Activated T-cell treated with anti-CD3 and anti-CD28 coated beads, Interleukin-2, amount 50 U/mL, for 24 hours (primary cell): ENCODE data around the gene PRDM16.

Experiments
- DNase-seq: peaks from one replicate; pipeline ENCODE4 v3.0.0-alpha.2; 2020
- H3K27ac Mint-ChIP-seq: 2 replicates; pipeline ENCODE4 v1.8.0; 2020; ENCODE audit warnings: mild to moderate bottlenecking, mixed read lengths
- H3K27me3 Mint-ChIP-seq: 2 replicates; pipeline ENCODE4 v1.8.0; 2020; ENCODE audit warnings: mixed read lengths
- H3K36me3 Mint-ChIP-seq: 2 replicates; pipeline ENCODE4 v1.8.0; 2020; ENCODE audit warnings: low read depth, mixed read lengths
- H3K4me1 Mint-ChIP-seq: 2 replicates; pipeline ENCODE4 v1.8.0; 2020; ENCODE audit warnings: low read depth, mixed read lengths
- H3K4me3 Mint-ChIP-seq: 2 replicates; pipeline ENCODE4 v1.8.0; 2020; ENCODE audit warnings: mild to moderate bottlenecking, moderate library complexity, mixed read lengths
- H3K9me3 Mint-ChIP-seq: 2 replicates; pipeline ENCODE4 v1.8.0; 2020; ENCODE audit warnings: mixed read lengths

PRDM16 gene

DNA sequence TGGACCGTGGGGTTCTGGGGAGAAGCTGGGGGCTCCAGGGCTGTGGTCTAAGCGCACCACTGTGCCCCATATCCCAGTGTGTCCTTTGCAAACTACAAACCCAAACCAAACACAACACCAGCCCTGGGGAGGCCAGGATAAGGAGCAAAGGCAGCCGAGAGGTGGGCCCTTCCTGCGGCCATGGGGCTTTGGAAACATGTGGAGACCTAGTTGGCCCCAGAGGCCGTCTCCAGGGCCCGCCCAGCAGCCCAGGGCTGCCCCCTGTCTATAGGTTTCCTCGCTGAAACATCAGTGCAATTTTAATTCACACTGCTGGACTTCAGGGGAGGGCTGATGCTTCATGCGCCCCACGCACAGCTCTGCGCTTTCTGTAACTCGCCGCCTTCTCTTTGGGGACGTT, 61.3 kb downstream of the PRDM16 start:
- H3K9me3 Mint-ChIP-seq, result no peaks in the 10 kb centered on the region
- DNase-seq, result no peak
- no peaks in the 10 kb centered on the region for H3K36me3 Mint-ChIP-seq
- no peak overlapping the region for H3K4me3 Mint-ChIP-seq
- no peaks in the 10 kb centered on the region for H3K4me1 Mint-ChIP-seq
- no peak overlapping the region for H3K27ac Mint-ChIP-seq
- H3K27me3 Mint-ChIP-seq, result peaks cover 4% of the 10 kb centered on the region

DNA sequence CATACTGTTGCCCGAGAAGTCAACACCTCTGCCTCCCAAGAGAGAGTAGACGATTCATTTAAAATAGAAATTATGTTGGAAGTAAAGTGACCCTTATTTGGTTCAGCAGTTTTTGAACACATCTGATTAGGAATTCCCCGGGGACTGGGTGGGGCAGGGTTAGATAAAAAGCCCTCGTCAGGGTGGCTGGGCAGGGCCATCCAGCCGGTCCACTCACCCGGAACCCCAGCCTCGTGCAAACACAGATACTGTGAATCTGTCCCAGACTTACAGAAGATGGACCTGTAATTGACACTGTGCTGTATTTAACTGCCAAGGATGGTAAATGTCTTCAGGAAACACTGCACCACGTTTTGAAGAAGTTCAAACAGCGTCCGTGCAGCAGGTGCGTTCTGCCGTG, 63.7 kb downstream of the PRDM16 start:
- H3K9me3 Mint-ChIP-seq, result no peaks in the 10 kb centered on the region
- no peak for DNase-seq
- H3K4me1 Mint-ChIP-seq, result no peaks in the 10 kb centered on the region
- H3K4me3 Mint-ChIP-seq, result no peak overlapping the region
- H3K27ac Mint-ChIP-seq, result no peak overlapping the region
- no peaks in the 10 kb centered on the region for H3K36me3 Mint-ChIP-seq
- peaks cover 7% of the 10 kb centered on the region for H3K27me3 Mint-ChIP-seq

DNA sequence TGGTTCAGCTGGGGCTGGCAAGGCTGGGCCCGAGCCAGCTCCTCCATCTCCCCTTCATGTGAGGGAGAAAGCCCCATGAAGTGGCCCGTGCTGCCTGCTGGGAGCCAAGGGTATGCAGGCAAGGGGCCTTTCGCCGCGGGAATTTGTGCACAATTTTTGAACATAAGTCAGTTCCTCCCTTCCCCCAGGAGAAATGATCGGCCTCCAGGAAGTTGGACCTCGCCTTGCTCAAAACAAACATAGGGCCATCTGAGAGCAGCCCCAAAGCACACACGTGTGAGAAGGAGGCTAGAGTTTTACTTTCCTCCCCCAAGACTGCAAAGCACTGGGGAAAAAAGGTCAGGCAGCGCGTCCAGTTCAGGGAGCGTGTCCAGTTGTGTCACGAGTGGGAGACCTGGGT, 64.7 kb downstream of the PRDM16 start:
- H3K4me3 Mint-ChIP-seq, result no peak overlapping the region
- peaks cover 7% of the 10 kb centered on the region for H3K27me3 Mint-ChIP-seq
- no peaks in the 10 kb centered on the region for H3K9me3 Mint-ChIP-seq
- no peaks in the 10 kb centered on the region for H3K36me3 Mint-ChIP-seq
- no peak overlapping the region for H3K27ac Mint-ChIP-seq
- no peaks in the 10 kb centered on the region for H3K4me1 Mint-ChIP-seq
- no peak for DNase-seq

DNA sequence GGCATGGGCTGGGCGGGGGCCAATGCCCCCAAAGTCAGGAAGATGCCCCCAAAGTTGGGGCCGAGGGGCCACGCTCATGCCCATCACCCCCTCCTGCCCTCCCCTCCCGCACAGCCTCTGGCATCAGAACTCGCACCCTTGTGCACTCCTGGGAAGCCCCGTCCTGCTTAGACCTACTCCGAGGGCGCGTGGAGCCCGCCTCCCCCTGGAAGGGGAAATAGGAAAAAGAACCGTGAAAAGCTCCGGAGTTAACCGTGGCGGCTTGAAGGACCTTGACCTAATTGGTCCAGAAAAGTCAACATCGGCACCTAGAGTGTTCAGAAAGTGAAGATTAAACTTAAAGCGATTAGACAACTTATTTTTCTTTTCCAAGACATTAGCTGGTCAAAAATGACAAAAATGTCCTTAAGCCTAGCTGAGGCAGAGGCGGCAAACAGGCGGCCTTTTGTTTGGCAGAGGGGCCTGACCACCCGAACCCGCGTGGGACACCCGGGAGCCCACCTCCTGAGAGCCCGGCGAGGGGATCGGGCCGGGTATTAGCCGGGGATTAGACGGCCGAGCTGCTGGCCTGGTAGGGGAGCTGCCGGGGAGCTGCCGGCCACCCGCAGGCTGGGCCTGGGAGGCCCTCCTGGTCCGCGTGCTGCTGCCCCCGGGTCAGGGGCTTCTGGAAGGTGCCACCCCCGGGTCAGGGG, 65.5 kb downstream of the PRDM16 start:
- H3K36me3 Mint-ChIP-seq, result no peaks in the 10 kb centered on the region
- H3K4me3 Mint-ChIP-seq, result no peak overlapping the region
- no peak for DNase-seq
- no peaks in the 10 kb centered on the region for H3K4me1 Mint-ChIP-seq
- H3K9me3 Mint-ChIP-seq, result no peaks in the 10 kb centered on the region
- H3K27me3 Mint-ChIP-seq, result peaks cover 3% of the 10 kb centered on the region
- H3K27ac Mint-ChIP-seq, result no peak overlapping the region

DNA sequence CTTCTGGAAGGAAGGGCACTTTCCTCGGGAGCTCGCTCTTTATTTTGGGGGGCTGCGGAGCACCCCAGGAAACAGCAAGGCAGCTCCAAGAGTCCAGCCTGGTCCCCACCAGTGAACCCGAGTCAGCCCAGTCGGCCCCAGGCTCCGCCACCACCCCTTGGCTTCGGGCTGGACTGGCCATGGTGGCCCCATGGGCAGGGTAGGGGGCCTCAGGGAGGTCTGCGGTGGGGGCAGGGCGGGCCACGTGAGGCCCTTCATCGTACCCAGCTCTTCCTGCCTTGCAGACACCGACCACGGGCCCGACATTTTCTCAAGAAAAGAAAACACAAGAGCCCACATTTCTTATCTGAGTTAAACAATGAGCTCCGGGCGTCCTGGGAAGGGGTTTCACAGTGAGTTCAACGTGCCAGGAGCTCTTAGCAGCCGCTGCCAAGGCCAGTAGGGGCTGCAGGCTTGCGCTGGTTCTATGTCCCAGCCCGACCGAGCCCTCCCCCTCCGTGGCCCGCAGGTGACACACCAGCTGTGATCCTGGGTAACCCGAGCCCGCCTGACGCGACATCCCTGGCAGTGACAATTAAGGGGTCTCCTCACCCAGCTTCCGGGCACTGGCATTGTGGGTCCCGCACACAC, 66.2 kb downstream of the PRDM16 start:
- Mint-ChIP-seq H3K27ac (no peak overlapping the region), H3K4me1 (no peaks in the 10 kb centered on the region), H3K4me3 (no peak overlapping the region), H3K27me3 (peaks cover 3% of the 10 kb centered on the region), H3K9me3 (no peaks in the 10 kb centered on the region), H3K36me3 (no peaks in the 10 kb centered on the region)
- no peak for DNase-seq

DNA sequence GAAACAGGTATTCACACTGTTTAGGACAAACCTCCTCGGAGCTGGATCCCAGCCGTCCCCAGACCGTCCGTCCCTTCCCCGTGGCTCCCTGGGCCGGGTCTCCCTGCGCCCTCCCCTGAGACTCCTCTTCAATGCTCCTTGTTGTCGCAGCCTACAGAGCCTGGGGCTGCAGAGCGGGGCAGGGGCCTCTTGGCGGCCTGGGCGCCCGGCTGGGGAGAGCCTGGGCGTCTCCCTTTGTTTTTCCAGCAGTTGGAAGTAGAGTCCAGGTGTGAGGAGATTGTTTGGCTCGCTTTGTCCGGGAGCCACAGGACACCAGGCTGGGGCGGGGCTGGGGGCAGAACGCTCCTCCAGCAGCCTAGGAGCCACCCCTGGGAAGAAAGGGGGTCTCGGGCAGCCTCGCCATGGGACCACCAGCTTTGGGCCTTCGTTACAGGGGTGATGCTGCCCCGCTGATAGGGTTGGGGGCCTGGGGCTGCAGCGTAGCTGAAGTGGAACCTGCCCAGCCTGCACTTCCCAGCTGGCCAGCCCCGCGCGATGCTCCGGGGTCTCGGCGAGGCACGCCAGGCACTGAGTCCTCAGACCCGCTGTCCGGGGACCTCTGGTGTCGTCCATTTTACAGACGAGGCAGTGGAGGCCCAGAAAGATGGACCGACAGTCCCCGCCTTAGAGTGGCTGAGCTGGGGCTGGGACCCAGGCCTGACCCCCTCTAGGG, 66.9 kb downstream of the PRDM16 start:
- H3K36me3 Mint-ChIP-seq, result no peaks in the 10 kb centered on the region
- H3K27me3 Mint-ChIP-seq, result peaks cover 3% of the 10 kb centered on the region
- DNase-seq, result no peak
- H3K4me1 Mint-ChIP-seq, result no peaks in the 10 kb centered on the region
- H3K4me3 Mint-ChIP-seq, result no peak overlapping the region
- no peaks in the 10 kb centered on the region for H3K9me3 Mint-ChIP-seq
- H3K27ac Mint-ChIP-seq, result no peak overlapping the region

DNA sequence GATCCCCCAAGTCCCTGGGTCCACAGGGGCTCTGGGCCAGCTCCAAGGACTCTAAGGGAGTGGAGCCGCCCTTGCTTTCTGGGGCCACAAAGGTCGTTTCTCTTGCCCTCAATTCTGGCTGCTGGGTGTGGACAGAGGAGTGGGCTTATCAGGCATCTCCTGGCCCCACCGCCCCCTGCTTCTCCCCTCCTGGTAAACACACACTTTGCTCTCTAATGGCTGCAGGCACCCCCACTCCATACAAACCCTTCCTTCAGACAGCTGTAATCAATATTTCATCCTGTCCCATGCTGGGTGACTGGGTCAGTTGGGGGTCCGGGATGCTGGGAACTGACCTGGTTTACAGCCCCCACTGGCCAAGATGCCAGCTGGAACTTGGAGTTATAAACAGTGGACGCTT, 67.5 kb downstream of the PRDM16 start:
- DNase-seq, result no peak
- H3K27me3 Mint-ChIP-seq, result peaks cover 3% of the 10 kb centered on the region
- no peaks in the 10 kb centered on the region for H3K4me1 Mint-ChIP-seq
- no peak overlapping the region for H3K4me3 Mint-ChIP-seq
- H3K27ac Mint-ChIP-seq, result no peak overlapping the region
- no peaks in the 10 kb centered on the region for H3K9me3 Mint-ChIP-seq
- no peaks in the 10 kb centered on the region for H3K36me3 Mint-ChIP-seq

DNA sequence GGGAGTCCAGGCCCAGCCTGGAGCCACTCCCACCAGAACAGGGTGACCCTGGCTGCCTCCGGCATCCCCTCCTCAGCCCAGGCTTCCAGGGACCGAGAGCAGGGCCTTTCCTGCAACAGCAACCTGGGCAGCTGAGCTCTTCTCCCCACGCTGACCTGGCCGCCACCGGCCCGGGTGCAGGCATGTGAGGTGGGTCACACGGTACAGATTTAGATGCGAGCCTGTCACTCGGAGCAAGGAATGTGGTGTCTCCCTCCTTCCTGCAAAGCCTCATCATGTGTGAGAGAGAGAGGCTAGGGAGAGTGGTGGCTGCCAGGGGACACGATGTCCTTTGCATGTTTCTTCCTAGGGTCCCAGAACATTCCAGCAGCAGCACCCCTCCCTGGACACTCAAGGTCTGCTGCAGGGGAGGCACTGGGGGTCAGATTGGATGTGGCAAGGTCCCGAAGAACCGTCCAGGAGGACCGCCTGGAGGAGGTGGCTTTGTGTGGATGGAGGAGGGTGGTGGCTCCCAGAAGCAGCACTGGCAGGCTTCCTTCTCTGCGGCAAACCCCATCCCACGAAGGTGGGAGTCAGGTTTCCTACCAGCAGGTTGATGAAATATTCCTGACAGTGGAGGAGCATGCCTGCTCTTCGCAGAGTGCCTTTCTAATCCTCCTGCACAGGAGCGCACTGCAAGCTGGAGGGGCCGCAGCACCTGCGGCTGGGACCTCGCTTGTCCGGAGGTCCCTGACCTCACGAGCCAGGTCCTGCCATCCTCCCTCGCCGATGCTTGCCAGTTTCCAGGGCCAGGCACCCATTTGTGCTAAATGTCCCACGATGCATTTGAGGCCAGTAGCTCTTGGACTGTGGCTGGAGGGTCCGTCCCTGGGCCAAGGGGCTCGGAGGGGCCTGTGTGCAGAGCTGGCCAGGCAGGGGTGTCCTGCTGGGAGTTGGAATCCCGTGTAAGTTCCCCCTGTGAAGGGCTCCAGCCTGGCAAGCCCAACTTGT, 68.4 kb downstream of the PRDM16 start:
- no peak for DNase-seq
- no peaks in the 10 kb centered on the region for H3K36me3 Mint-ChIP-seq
- H3K9me3 Mint-ChIP-seq, result no peaks in the 10 kb centered on the region
- no peak overlapping the region for H3K4me3 Mint-ChIP-seq
- H3K27ac Mint-ChIP-seq, result no peak overlapping the region
- peaks cover 3% of the 10 kb centered on the region for H3K27me3 Mint-ChIP-seq
- no peaks in the 10 kb centered on the region for H3K4me1 Mint-ChIP-seq

DNA sequence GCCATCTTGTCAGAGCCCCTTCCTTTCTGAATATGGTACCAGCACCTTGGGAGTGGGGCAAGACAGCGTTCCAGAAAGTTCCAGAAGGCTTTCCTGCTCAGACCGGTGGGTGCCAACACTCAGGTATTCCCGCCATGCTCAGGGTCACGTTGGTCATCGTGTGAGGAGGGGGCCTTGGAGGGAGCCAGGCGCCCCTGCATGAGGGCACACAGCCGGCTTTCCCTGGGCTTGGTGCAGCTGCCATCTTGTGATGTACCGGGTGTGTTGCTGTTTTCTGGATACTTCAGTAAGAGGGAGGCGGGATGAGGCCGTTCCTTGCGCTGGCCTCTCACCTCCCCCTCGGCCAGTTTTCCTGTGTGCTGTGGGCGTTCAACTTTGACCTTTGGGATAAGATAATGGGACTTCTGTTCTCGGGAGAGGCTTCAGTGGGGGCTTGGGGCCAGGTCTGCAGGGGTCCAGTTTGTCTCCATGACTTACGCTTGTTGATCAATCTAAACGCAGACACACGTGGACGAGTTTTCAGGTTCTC, 69.7 kb downstream of the PRDM16 start:
- no peaks in the 10 kb centered on the region for H3K4me1 Mint-ChIP-seq
- H3K4me3 Mint-ChIP-seq, result no peak overlapping the region
- peaks cover 3% of the 10 kb centered on the region for H3K27me3 Mint-ChIP-seq
- H3K9me3 Mint-ChIP-seq, result no peaks in the 10 kb centered on the region
- no peaks in the 10 kb centered on the region for H3K36me3 Mint-ChIP-seq
- no peak for DNase-seq
- no peak overlapping the region for H3K27ac Mint-ChIP-seq

DNA sequence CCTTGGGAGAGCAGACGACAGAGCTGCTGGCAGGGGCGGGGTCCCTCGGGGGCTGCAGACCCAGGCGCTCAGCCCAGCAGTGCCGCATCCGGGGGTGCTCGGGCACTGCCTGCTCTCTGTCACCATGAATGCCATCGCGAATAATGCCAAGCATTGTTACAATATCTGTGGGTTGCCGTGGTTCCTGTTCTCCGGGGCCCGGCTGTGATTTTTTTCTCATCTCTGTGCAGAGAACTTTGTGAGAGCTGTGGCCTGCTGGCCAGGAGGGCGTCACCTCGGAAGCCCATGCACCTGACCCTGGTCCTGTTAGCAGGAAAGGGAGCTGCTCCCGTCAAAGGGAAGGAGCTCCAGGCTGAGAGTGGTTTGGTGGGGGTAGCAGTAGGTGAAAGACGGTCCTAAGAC, 70.4 kb downstream of the PRDM16 start:
- Mint-ChIP-seq H3K27ac (no peak overlapping the region), H3K27me3 (peaks cover 3% of the 10 kb centered on the region), H3K36me3 (no peaks in the 10 kb centered on the region), H3K9me3 (no peaks in the 10 kb centered on the region), H3K4me3 (no peak overlapping the region), H3K4me1 (no peaks in the 10 kb centered on the region)
- no peak for DNase-seq

DNA sequence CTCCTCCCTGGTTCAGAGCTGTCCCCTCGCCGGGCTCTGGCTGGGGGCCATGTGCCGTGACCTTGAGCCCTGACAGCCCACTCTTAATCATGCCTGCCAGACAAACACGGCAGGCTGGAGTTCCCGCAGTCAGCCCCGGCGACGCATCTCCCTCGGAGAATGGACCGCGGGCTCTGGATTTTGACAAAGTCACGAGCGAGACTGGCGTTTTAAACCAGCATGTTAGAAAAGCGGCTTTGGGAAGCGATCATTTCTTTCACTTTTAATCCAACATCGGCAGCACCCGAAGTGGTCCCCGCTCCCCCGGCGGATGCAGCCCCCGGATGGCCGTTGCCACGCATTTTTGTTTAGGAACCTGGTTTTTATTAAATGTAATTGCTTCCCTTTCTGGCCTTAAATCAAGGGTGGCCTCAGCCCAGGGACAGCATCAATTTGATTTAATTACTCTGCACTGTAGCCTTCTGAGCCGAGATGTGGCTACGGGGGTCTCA, 70.9 kb downstream of the PRDM16 start:
- no peaks in the 10 kb centered on the region for H3K36me3 Mint-ChIP-seq
- H3K4me1 Mint-ChIP-seq, result no peaks in the 10 kb centered on the region
- no peak for DNase-seq
- no peak overlapping the region for H3K27ac Mint-ChIP-seq
- H3K27me3 Mint-ChIP-seq, result peaks cover 3% of the 10 kb centered on the region
- no peaks in the 10 kb centered on the region for H3K9me3 Mint-ChIP-seq
- H3K4me3 Mint-ChIP-seq, result no peak overlapping the region

DNA sequence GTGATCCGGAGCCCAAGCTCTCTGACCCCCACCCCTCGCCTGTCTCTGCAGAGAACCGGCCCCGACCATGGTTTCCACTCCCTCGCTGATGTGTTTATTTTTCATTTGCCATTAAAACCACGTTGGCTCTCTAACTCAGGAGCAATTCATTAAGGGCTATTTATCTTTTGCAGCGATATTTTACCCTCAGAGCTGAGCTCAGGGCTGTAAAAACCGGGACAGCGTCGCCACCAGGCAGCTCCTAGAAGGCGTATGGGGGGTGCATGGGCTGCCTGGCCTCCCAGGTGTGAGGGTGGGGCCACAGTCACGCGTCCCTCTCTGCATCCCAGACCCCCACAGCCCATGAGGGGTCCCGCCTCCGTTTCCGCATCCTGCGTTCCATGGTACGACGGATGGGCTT, 71.4 kb downstream of the PRDM16 start:
- peaks cover 3% of the 10 kb centered on the region for H3K27me3 Mint-ChIP-seq
- no peak overlapping the region for H3K27ac Mint-ChIP-seq
- H3K9me3 Mint-ChIP-seq, result no peaks in the 10 kb centered on the region
- H3K36me3 Mint-ChIP-seq, result no peaks in the 10 kb centered on the region
- no peaks in the 10 kb centered on the region for H3K4me1 Mint-ChIP-seq
- DNase-seq, result no peak
- H3K4me3 Mint-ChIP-seq, result no peak overlapping the region

DNA sequence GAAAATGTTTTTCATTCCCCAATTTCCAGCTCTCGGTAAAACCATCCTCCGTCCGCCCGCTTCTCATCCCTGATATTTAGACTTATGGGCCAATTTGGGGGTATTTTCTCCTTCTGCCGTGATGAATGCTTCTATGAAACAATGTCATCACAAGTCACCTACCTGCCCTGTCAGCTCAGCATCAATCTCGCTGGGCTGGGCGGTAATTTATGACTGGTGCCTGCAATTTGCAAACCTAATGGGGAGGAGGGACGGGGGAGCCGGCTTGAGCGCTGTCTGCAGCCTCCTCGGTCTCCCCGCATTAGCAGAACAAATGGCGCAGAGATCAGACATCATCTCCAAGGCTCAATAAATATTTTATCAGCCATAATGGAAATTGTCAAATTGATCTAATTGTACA, 72.1 kb downstream of the PRDM16 start:
- H3K27ac Mint-ChIP-seq, result no peak overlapping the region
- H3K4me1 Mint-ChIP-seq, result no peaks in the 10 kb centered on the region
- no peaks in the 10 kb centered on the region for H3K9me3 Mint-ChIP-seq
- no peaks in the 10 kb centered on the region for H3K36me3 Mint-ChIP-seq
- peaks cover 3% of the 10 kb centered on the region for H3K27me3 Mint-ChIP-seq
- no peak overlapping the region for H3K4me3 Mint-ChIP-seq
- DNase-seq, result no peak

DNA sequence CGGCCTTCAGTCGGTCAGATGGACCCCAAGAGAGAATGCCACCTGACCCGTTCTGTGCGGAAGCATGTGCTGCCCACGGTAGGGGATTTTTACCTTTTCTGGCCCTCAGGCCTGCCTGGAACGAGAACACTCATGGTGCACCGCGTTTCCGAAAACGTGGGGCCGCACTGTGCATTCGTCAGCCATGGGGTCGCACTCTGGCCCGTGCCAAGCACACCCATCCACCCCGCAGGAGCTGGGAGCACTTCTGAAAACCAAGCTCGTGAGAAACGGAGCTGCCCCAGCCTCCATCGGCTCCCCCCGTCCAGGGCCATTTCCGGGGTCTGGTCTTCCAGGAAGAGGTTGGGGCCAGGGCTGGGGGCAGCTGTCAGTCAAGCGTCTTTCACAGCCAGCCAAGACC, 72.8 kb downstream of the PRDM16 start:
- H3K36me3 Mint-ChIP-seq, result no peaks in the 10 kb centered on the region
- no peak overlapping the region for H3K27ac Mint-ChIP-seq
- DNase-seq, result no peak
- no peaks in the 10 kb centered on the region for H3K9me3 Mint-ChIP-seq
- H3K27me3 Mint-ChIP-seq, result peaks cover 3% of the 10 kb centered on the region
- H3K4me3 Mint-ChIP-seq, result no peak overlapping the region
- H3K4me1 Mint-ChIP-seq, result no peaks in the 10 kb centered on the region
